GM12865 (cell line): ENCODE results near the gene TMX2.

Source experiments
- DNase-seq: peaks from one replicate; pipeline ENCODE4 v3.0.0; 2010; ENCODE audit warnings: low read depth
- H3K4me3 ChIP-seq: 2 replicates; pipeline ENCODE4 v1.5.1; 2011; ENCODE audit warnings: mild to moderate bottlenecking, low read depth, low read length, control low read depth
- TF ChIP-seq, protein P1 (sequence below): IDR thresholded peaks from 2 replicates; pipeline ENCODE4 v1.5.1; 2011; ENCODE audit warnings: low read length, control low read depth, low read depth, inconsistent platforms; ENCODE audit not compliant: insufficient read depth; ENCODE audit errors: missing control alignments

TMX2 gene

DNA sequence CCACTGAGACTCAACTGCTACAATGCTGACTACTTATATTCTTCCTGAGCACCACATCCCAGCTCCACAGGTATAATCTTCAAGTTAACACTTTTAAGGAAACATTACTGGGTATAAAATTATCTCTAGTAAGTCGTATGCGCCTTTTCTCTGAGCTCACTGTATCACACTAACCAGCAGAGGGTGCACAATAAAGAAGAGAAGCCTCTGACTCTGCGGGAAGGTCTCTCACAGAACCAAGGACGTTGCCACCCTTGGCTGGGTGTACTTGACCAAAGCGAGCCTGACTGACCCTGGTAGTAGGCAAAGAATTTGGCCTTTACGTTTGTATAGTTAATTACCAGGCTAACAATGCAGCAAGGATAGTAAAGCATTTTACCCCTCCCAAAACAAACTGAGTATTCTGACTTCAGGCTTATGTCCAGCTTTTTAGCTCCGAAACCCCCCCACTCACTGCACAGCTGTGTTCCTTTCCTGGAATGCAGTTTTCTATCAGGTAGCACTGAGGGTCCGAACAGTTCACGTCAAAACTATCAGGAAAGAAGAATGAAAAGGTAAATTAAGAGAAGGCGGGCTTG, 39.4 kb downstream of the TMX2 start, which contains the start of gene BTBD18:
TSS of gene BTBD18 (minus strand) at position 144 of the 578 bp plus-strand sequence. CDS start 631 bp downstream, outside the sequence.
- TF ChIP-seq, protein P1, sequence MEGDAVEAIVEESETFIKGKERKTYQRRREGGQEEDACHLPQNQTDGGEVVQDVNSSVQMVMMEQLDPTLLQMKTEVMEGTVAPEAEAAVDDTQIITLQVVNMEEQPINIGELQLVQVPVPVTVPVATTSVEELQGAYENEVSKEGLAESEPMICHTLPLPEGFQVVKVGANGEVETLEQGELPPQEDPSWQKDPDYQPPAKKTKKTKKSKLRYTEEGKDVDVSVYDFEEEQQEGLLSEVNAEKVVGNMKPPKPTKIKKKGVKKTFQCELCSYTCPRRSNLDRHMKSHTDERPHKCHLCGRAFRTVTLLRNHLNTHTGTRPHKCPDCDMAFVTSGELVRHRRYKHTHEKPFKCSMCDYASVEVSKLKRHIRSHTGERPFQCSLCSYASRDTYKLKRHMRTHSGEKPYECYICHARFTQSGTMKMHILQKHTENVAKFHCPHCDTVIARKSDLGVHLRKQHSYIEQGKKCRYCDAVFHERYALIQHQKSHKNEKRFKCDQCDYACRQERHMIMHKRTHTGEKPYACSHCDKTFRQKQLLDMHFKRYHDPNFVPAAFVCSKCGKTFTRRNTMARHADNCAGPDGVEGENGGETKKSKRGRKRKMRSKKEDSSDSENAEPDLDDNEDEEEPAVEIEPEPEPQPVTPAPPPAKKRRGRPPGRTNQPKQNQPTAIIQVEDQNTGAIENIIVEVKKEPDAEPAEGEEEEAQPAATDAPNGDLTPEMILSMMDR = peak; percentile 39
- H3K4me3 ChIP-seq = no peak within 1 kb of the TSS
- DNase-seq = peak; percentile 54

DNA sequence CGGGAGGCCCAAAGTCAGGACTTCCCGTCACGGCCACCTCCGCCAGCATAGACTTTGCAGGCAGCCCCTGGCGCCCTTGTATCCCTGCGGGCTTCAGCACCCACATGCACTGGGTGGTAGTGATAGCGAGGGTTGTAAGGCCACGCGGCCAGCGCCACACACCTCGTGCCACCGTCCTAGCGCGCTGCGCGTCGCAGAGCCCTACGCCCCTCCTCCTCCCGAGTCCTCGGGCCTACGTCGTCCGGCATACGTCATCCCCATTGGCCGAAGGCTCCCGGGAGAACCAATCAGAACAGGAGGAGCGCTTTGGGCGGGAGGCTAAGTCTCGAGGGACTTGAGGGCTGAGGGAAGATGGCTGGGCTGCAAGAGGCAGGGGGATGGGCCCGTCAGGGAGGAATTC, 40.6 kb downstream of the TMX2 start:
- no peak for DNase-seq
- TF ChIP-seq, protein P1 = no peak
- H3K4me3 ChIP-seq = no peak overlapping the region

DNA sequence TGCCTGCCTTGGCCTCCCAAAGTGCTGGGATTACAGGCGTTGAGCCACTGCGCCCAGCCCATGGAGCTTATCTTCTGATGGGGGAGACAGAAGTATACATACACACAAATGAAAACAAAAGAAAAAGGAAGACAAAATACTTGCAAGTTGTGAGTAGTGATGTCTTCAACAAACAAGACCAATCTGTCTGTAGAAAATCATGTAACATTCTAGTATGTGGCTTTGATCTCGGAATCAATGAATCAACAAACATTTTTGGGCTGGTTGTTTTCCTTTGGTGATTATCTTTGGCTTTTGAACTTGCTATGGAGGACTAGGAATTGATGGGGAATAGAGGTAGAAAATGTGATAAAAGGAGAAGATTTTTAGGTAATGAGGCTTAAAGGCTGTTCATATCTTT, 45.8 kb downstream of the TMX2 start:
- no peak overlapping the region for H3K4me3 ChIP-seq
- TF ChIP-seq, protein P1 = no peak
- no peak for DNase-seq

DNA sequence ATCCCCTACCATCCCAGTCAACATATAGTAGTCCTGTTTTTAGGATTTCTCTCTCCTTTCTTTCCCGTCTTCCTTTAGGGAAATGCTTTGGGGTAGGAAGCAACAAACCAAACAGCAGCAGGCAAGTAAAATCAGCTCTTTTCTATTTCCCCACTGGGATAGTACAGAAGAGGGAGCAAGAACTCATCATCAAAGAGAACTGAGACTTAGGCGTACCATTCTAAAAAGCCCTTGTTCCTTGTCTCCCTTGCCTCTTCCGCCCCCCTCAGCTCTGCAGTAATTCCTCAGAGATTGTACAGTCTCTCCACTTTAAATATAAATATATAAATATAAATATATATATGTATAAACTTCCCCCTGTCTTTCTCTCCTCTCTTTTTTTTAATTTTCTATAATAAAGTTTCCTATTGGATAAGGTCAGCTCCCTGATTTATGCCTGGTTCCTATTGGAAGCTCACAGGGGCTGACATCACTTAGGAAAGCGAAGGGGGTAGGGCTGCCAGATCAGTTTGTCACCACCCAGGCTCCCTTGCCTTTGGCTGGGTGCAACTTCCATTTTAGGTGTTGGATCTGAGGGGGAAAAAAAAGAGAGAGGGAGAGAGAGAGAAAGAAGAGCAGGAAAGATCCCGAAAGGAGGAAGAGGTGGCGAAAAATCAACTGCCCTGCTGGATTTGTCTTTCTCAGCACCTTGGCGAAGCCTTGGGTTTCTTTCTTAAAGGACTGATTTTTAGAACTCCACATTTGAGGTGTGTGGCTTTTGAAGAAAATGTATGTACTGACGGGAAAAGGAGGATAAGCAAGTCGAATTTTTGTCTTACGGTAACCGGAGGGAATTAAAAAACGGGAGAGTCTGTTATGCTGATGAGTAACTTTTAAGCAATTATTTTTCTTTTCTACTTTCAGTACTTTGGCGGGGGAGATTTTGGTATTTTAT, 49.2 kb downstream of the TMX2 start, which contains the start of gene CTNND1:
TSS of gene CTNND1 (plus strand) at position 502 of the 934 bp plus-strand sequence. CDS start 29,677 bp downstream, outside the sequence.
- DNase-seq = peak; percentile 93
- H3K4me3 ChIP-seq = peak within 1 kb of the TSS; percentile 94
- TF ChIP-seq, protein P1 = no peak

DNA sequence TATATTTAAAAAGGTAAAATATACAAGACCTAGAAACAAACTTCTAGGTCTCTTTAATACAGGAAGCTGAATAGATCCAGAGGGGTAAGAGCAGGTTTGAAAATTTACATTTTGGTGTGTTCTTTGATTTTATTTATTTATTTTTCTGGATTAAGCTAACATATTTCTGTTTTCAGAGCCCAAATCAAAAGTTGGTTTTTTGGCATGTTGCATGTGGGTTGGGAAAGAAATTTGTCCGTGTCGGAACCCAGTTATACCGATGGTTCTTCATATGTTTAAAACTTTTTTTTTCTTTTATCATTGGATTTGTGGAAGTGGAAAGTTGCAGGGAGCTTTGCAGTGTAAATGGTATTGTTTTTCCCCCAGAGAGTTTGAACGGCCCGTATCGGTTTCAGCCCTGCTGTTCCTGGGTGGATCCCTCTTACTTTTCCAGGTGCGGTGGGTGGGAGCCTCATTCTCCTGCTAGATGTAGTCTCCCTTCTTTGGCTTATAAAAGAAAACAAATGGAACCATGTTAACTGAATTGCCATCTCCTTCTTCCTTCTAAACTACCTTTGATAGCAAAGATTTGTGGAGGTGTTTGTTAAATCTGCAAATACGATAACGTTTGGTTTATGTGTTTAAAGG, 50.0 kb downstream of the TMX2 start:
- DNase-seq = no peak
- TF ChIP-seq, protein P1 = no peak
- H3K4me3 ChIP-seq = peak overlapping the region; percentile 94

DNA sequence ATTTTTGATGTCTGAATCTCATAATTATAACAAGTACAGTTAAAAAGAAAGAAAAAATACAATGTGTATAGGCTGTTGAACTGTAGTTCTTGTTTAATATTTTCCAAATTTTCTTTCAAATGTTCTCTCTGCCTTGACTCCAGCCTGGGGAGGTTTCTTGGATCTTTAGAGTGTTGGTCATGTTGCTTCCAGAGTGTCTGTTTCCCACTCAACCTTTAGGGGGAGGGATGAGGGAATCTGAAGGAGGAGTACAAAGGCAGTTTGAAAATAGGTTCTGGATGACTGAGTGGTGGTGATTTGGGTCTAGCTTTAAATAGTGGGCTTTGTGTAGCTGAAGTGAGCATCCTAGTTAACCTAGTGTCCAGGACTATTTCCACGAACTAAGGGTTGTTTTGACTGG, 51.2 kb downstream of the TMX2 start:
- no peak for DNase-seq
- H3K4me3 ChIP-seq = peak overlapping the region; percentile 94
- TF ChIP-seq, protein P1 = no peak
